H9 (cell line): ENCODE measurements around the gene IMPA2. TPM values are rescaled to one million over a fixed set of nuclear protein-coding genes. Genes with fewer than 3 reads are reported as not detected.

Experiments used
- DNase-seq: peaks from one replicate; pipeline ENCODE4 v3.0.0-alpha.2; 2017
- H2AFZ ChIP-seq: one replicate; pipeline ENCODE4 v1.6.1; 2013; ENCODE audit warnings: mild to moderate bottlenecking, low read length, control low read depth, moderate library complexity
- H2AK5ac ChIP-seq: 2 replicates; pipeline ENCODE4 v1.6.1; 2013; ENCODE audit warnings: low read length, control low read depth, mixed read lengths; ENCODE audit not compliant: insufficient read length
- H2BK120ac ChIP-seq: one replicate; pipeline ENCODE4 v1.6.1; 2013; ENCODE audit warnings: low read depth, mild to moderate bottlenecking, low read length, control low read depth, inconsistent platforms; ENCODE audit not compliant: poor library complexity, severe bottlenecking
- H2BK12ac ChIP-seq: 2 replicates; pipeline ENCODE4 v1.6.1; 2013; ENCODE audit warnings: low read length, control low read depth, mixed read lengths, low read depth; ENCODE audit not compliant: insufficient read length
- H2BK15ac ChIP-seq: 2 replicates; pipeline ENCODE4 v1.6.1; 2013; ENCODE audit warnings: low read depth, low read length, control low read depth
- H2BK20ac ChIP-seq: one replicate; pipeline ENCODE4 v1.6.1; 2013; ENCODE audit warnings: low read depth, mild to moderate bottlenecking, low read length, control low read depth, inconsistent platforms; ENCODE audit not compliant: poor library complexity, severe bottlenecking
- H2BK5ac ChIP-seq: 2 replicates; pipeline ENCODE4 v1.6.1; 2013; ENCODE audit warnings: low read length, control low read depth, mixed read lengths; ENCODE audit not compliant: insufficient read length
- H3K14ac ChIP-seq: 2 replicates; pipeline ENCODE4 v1.6.1; 2013; ENCODE audit warnings: low read length, control low read depth; ENCODE audit not compliant: insufficient read depth
- H3K18ac ChIP-seq: 2 replicates; pipeline ENCODE4 v1.6.1; 2013; ENCODE audit warnings: low read depth, mild to moderate bottlenecking, mixed read lengths, low read length, control low read depth; ENCODE audit not compliant: insufficient read length
- H3K23ac ChIP-seq: 2 replicates; pipeline ENCODE4 v1.6.1; 2013; ENCODE audit warnings: low read length, control low read depth, mixed read lengths, low read depth; ENCODE audit not compliant: insufficient read length
- H3K23me2 ChIP-seq: 2 replicates; pipeline ENCODE4 v1.6.1; 2013; ENCODE audit warnings: low read depth, mild to moderate bottlenecking, mixed read lengths, low read length, control low read depth; ENCODE audit not compliant: insufficient read length, poor library complexity, severe bottlenecking
- H3K27ac ChIP-seq: 2 replicates; pipeline ENCODE4 v1.5.1; 2013; ENCODE audit warnings: low read length, control low read depth, mixed read lengths, low read depth; ENCODE audit not compliant: insufficient read length
- H3K27me3 ChIP-seq: 2 replicates; pipeline ENCODE4 v1.6.1; 2013; ENCODE audit warnings: low read length, control low read depth, inconsistent platforms; ENCODE audit not compliant: insufficient read depth
- H3K4ac ChIP-seq: 2 replicates; pipeline ENCODE4 v1.6.1; 2013; ENCODE audit warnings: low read depth, mild to moderate bottlenecking, control low read depth, inconsistent platforms, low read length, moderate library complexity
- H3K4me1 ChIP-seq: 2 replicates; pipeline ENCODE4 v1.6.1; 2013; ENCODE audit warnings: low read length, control low read depth, inconsistent platforms; ENCODE audit not compliant: insufficient read depth
- H3K4me2 ChIP-seq: 2 replicates; pipeline ENCODE4 v1.6.1; 2013; ENCODE audit warnings: low read length, control low read depth, mixed read lengths; ENCODE audit not compliant: insufficient read length, insufficient read depth
- H3K56ac ChIP-seq: 2 replicates; pipeline ENCODE4 v1.6.1; 2013; ENCODE audit warnings: low read depth, mild to moderate bottlenecking, mixed read lengths, low read length, control low read depth; ENCODE audit not compliant: insufficient read length
- H3K79me1 ChIP-seq: 2 replicates; pipeline ENCODE4 v1.6.1; 2013; ENCODE audit warnings: low read depth, mild to moderate bottlenecking, moderate library complexity, low read length, control low read depth, inconsistent platforms; ENCODE audit not compliant: insufficient read depth, poor library complexity, severe bottlenecking
- H3K79me2 ChIP-seq: 2 replicates; pipeline ENCODE4 v1.6.1; 2013; ENCODE audit warnings: low read length, control low read depth, inconsistent platforms; ENCODE audit not compliant: insufficient read depth
- H3K9ac ChIP-seq: 2 replicates; pipeline ENCODE4 v1.6.1; 2013; ENCODE audit warnings: low read length, control low read depth, mixed read lengths; ENCODE audit not compliant: insufficient read length; ENCODE audit errors: extremely low read depth
- H3K9me3 ChIP-seq: one replicate; pipeline ENCODE4 v1.6.1; 2013; ENCODE audit warnings: low read depth, low read length, inconsistent platforms; ENCODE audit not compliant: control insufficient read depth
- H3T11ph ChIP-seq: one replicate; pipeline ENCODE4 v1.6.1; 2013; ENCODE audit warnings: mild to moderate bottlenecking, low read length, control low read depth, inconsistent platforms
- H4K20me1 ChIP-seq: one replicate; pipeline ENCODE4 v1.6.1; 2013; ENCODE audit not compliant: control insufficient read depth, insufficient read length, insufficient read depth
- H4K5ac ChIP-seq: 2 replicates; pipeline ENCODE4 v1.6.1; 2013; ENCODE audit warnings: low read depth, mild to moderate bottlenecking, mixed read lengths, low read length, control low read depth; ENCODE audit not compliant: insufficient read length
- H4K8ac ChIP-seq: replicated peaks from 2 replicates; pipeline ENCODE4 v1.6.1; 2013; ENCODE audit warnings: low read length, control low read depth, mixed read lengths, low read depth; ENCODE audit not compliant: insufficient read length
- H4K91ac ChIP-seq: 2 replicates; pipeline ENCODE4 v1.6.1; 2013; ENCODE audit warnings: low read depth, mild to moderate bottlenecking, moderate library complexity, mixed read lengths, low read length, control low read depth; ENCODE audit not compliant: insufficient read length
- H3K27ac Mint-ChIP-seq, 3 experiments: 2 replicates in 2 of 3; 3 replicates in 1 of 3; pipeline ENCODE4 v1.8.0; 2020 to 2021; ENCODE audit warnings: mixed read lengths in 3 of 3, mild to moderate bottlenecking in 1 of 3, moderate library complexity in 1 of 3
- H3K27me3 Mint-ChIP-seq: 2 replicates; pipeline ENCODE4 v1.8.0; 2021; ENCODE audit warnings: low read depth, mild to moderate bottlenecking, moderate library complexity, mixed read lengths
- H3K36me3 Mint-ChIP-seq, 3 experiments: 2 replicates in 2 of 3; 3 replicates in 1 of 3; pipeline ENCODE4 v1.8.0; 2020 to 2021; ENCODE audit warnings: low read depth in 3 of 3, mixed read lengths in 3 of 3; ENCODE audit not compliant: insufficient read depth in 1 of 3
- H3K4me1 Mint-ChIP-seq, 2 experiments: 2 replicates each; pipeline ENCODE4 v1.8.0; 2020; ENCODE audit warnings: mixed read lengths in 2 of 2
- H3K4me3 Mint-ChIP-seq, 2 experiments: 2 replicates in 1 of 2; 3 replicates in 1 of 2; pipeline ENCODE4 v1.8.0; 2020 to 2021; ENCODE audit warnings: mild to moderate bottlenecking in 2 of 2, mixed read lengths in 2 of 2, moderate library complexity in 1 of 2
- H3K9me3 Mint-ChIP-seq, 2 experiments: 2 replicates in 1 of 2; 3 replicates in 1 of 2; pipeline ENCODE4 v1.8.0; 2020; ENCODE audit warnings: mild to moderate bottlenecking in 2 of 2, mixed read lengths in 2 of 2, moderate library complexity in 1 of 2
- CTCF ChIP-seq: fragments of 200-600 bp; sonication (generic); conservative IDR thresholded peaks from 3 replicates; pipeline ENCODE4 v1.8.0; 2021; ENCODE audit warnings: antibody characterized with exemption, mild to moderate bottlenecking
- WGBS: extraction: QIAGEN DNeasy Blood & Tissue Kit; methylation state at CpG from one replicate; pipeline ENCODE4 v1.1.7; 2013; ENCODE audit warnings: missing lambda C conversion rate, low lambda C conversion rate, mixed read lengths; ENCODE audit not compliant: insufficient read length; ENCODE audit errors: extremely low coverage; 5-methylcytosine and 5-hydroxymethylcytosine counted together
- total RNA-seq: library from RNA; stranded (reverse); gene quantifications from 2 replicates; pipeline ENCODE4 v1.2.1, GENCODE V29; 2021

The IMPA2 gene
- total RNA-seq, 1 experiment from 2014 or later: 73.8 TPM

- Histone ChIP-seq H3K14ac (no peak overlapping the region), H3K4me2 (no peak overlapping the region), H3K9ac (no peak overlapping the region), H3K9me3 (no peaks in the 10 kb centered on the region), H4K91ac (no peak overlapping the region), H2BK120ac (no peak overlapping the region), H3T11ph (no peak overlapping the region), H3K18ac (no peak overlapping the region), H2AK5ac (no peak overlapping the region), H3K23ac (no peak overlapping the region), H3K27me3 (no peaks in the 10 kb centered on the region), H2BK12ac (no peak overlapping the region), H4K5ac (no peak overlapping the region), H3K56ac (no peak overlapping the region), H3K4ac (no peak overlapping the region), H4K8ac (no peak overlapping the region), H4K20me1 (no peaks in the 10 kb centered on the region), H3K27ac (no peak overlapping the region), H2BK15ac (no peak overlapping the region), H2BK20ac (no peak overlapping the region), H3K4me1 (peaks cover 2% of the 10 kb centered on the region; the same call in 1 of the 2 replicates), H2AFZ (no peak overlapping the region), H2BK5ac (no peak overlapping the region), H3K79me1 (no peaks in the 10 kb centered on the region), H3K23me2 (peaks cover 4% of the 10 kb centered on the region), H3K79me2 (no peaks in the 10 kb centered on the region)
- Mint-ChIP-seq H3K36me3 (no peaks in the 10 kb centered on the region), H3K9me3 (no peaks in the 10 kb centered on the region), H3K27ac (no peak overlapping the region), H3K27me3 (peaks cover 4% of the 10 kb centered on the region; the same call in 1 of the 2 replicates), H3K4me1 (peaks cover 11 to 20% of the 10 kb centered on the region in 2 experiments), H3K4me3 (no peak overlapping the region)
- DNase-seq: no peak
- TF ChIP-seq CTCF: no peak
- no CpG with 5 or more reads among the region's 2 CpGs for WGBS
Observed at GRCh38 chr18:11975723-11976122, 5.6 kb upstream of the IMPA2 start.
